ENCODE results near the gene GNAT2.
"Not testable (repeated sequence)": the region's sequence is repeated elsewhere in the genome, so short reads cannot be mapped to it uniquely, and the experiment has no call there.

Gene GNAT2
- total RNA-seq: 0.06 to 0.26 reads per million in 2 experiments

DNA sequence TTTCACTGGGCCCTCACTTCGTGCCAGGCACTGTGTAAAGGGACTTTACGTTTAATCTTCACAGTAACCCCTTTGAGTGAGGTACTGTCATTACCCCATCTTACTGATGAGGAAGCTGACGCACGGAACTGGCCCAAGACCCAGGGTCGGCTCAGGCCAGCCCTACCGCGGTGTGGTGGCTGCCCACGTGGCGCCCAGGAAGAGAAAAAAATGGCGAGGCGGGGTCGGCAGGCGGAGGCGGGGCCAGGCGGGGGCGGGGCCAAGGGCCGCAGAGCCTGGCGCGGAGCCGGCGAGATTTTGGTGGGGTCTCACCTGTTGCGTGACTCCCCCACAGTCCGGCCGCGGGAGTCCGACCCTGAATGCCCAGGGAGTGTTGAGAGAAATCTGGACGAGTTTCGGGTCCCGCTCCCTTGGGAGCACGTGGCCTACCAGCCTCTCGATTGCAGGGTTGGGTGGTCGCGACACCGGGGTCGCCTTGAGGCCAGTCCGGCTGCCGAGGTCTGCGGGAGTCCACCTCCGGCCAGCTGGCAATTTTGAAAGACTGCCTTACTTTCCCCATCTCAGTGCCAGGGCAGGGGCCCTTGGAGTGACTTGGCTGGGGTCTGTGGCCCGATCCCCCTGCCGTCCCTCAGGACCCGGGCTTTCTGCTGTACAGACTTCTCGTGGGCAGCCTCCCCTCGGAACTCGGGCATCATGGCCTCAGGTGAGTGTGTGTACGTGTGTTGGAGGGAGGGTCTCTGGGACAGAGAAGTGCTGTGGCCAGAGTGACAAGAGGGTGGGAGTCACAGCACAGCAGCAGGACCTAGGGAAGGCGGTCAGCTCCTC is at the start of gene GNAT2, which contains the start of gene AMPD2:
Gene GNAT2 (minus strand): TSS at position 41 of the 825 bp plus-strand sequence. CDS start 6,746 bp downstream, outside the sequence.
Gene AMPD2 (plus strand): TSS at position 262 of the 825 bp plus-strand sequence. CDS start 1,339 bp downstream, outside the sequence.
- peak; percentile 48 for DNase-seq (ENCODE audit: low read depth)

DNA sequence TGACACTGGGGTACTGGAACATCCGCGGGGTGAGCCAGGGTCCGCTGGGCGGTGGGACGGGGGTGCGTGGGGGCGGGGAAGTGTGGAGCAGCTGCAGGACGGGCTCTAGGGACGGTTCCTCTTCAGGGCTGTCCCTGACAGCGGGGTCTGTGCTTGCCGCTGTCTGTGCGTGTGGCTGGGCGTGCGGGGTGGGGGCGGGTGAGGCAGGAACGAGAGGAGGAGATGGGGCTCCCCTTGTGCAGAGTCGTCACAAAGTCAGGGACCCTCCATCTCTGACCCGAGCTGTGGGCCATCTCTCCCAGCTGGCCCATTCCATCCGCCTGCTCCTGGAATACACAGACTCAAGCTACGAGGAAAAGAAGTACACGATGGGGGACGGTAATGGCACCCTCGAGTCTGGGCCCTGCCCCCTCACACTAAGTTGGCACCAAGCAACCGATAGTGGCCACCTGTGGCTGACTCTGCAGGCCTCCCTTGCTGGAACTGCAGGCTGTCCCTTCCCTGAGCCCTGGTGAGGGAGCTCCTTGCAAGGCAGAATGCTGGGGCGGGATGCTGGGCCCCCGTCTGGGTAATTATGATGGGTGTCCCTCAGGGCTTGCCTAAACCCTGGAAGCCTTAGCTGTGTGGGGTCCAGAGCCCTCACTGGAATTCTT is 48.8 kb upstream of the GNAT2 start:
- DNase-seq (ENCODE audit: low read depth): no peak

DNA sequence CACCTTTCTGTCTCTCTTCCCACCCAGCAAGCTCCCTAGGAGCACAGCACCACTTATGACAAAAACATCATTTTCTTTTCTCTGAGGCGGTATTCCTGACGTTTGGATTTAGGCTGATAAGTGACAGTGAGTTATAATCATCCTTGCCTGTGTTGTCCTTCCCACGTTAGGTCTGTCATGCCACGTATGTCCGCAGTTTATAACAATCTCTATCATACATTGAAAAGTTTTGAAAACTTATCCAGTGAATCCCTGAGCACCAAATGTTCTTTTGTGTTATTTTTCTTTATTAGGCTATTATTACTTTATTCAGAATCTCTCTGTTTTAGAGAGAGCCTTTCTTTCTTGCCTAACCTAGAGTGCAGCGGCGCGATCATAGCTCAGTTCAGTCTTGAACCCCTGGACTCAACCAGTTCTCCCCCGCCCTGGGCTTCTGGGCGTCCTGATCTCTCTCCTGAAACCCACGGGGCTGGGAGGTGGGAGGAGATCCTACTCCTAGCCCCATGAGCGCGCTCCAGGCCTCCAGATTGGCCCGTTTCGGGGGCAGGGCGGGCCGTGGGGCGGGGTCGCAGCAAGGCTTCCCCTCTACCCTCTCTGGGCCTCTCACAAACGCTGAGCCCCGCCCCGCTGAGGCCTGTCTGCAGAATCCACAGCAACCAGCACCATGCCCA is 48.2 kb upstream of the GNAT2 start, which contains the start of gene GSTM2:
Gene GSTM2 (plus strand): TSS at position 606 of the 671 bp plus-strand sequence. CDS start 59 bp downstream, at position 665.
- peak; percentile 71 for DNase-seq (ENCODE audit: low read depth)

DNA sequence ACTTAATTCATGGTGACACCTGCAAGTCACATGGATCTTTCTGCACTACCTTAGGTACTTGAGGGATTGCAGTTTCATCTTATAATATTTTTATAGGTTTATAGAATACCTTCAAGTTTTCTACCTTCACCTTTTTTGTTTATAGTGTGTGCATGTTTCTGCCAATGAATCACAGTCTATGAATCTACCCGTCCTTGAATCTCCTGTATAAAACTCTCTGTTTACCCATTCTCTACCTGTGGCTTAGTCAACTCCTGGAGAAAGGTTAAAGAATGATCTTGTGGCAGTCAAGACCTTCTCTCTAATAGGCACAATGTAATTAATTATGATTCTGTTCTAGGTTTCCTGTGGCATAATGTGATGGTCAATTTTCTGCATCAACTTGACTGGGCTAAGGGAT is 45.3 kb upstream of the GNAT2 start:
- DNase-seq (ENCODE audit: low read depth): no peak

DNA sequence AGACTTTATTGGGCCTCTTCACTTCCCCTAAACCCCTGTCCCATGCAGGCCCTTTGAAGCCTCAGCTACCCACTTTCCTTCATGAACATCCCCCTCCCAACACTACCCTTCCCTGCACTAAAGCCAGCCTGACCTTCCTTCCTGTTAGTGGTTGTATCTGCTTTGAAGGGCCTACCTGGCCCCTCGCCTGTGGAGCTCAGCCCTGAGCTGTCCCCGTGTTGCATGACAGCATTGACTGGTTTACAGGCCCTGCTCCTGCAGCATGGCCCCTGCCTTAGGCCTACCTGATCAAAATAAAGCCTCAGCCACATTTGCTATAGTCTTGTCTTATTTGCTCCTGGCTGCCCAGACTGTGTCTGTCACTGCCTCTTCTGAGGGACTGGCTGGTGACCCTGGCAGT is 42.0 kb upstream of the GNAT2 start:
- no peak for DNase-seq (ENCODE audit: low read depth)

DNA sequence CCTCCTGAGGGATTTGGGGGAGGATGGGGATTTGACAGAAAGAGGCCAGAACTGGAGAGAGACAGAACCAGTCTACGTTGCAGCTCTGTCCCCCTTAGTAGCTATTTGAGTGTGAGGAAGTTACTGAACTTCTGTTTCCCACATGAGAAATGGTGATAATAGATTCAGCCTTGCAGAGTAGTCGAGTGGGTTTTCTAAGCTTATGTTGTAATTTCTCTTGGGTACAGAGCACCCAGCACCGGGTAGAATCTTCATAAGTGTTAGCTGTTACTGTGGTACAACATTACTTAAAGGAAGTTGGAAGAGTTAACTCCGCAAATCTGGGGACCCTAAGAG is 41.2 kb upstream of the GNAT2 start:
- DNase-seq (ENCODE audit: low read depth): not testable (repeated sequence)

DNA sequence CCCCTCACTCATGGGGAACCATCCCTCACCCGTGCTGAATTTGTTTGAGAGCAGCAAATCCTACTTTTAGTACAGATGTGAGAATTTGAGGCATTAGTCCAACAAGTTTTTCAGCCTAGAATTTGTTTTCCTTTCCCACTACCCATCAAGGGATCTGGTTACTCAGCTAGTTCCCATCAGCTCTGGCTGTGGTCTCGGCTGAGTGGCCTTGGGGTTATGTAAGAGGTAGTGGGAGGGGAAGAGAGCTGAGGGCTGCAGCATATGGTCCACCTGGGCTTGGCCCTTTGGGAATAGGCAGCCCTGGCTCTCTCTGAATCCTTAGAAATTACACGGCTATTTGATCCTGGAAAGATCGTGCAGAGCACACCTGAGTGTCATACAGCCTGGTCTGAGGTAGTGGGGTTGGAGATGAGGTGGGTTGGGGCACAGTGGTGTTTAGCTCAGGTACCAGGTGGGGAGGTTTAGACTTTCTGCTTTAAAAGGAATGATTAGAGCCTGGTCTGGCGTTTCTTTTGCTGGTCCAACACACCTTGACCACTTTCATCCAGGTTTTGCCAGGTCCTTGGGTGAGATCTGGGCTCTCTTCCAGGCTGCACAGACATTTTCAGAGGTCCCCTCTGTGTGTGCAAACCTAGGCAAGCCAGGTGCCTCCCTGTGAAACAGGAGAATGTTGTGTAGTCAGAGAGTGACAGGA is 40.7 kb upstream of the GNAT2 start:
- DNase-seq (ENCODE audit: low read depth): no peak

DNA sequence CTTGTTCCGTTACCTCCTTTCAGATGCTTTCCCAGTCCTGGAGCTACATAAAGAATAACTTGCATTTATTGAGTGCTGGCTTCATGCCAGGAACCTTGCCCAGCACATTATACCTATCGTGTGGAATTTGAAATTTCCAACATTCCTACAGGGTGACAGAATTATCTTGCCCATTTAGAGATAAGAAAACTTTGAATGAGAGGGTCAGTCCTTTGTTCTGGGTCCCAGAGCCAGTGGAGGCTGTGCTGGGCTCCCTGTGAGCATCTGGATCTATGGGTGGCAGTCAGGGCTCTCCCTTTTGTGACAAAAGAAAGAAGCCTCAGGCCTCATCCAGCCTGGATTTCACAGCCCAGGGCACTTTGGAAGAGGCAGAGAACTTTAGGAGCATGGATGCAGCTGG is 39.7 kb upstream of the GNAT2 start:
- no peak for DNase-seq (ENCODE audit: low read depth)

DNA sequence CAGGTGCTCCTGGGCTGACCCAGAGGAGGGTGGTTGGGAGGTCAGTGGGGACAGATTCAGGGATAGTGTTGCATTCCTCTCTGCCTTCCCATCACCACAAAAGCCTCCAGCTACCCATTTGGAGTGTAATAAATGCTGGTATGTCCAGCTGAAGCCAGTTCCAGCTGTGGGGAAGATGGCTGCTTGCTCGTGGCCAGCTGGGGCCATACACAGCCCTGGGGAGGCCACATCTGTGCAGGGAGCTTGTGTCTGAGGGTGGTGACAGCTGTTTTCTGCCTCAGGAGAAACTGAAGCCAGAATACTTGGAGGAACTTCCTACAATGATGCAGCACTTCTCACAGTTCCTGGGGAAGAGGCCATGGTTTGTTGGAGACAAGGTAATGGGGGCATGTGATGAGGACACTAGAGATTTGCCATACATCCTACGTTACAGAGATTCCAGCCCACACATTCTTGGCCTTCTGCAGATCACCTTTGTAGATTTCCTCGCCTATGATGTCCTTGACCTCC is 39.2 kb upstream of the GNAT2 start:
- DNase-seq (ENCODE audit: low read depth): no peak

DNA sequence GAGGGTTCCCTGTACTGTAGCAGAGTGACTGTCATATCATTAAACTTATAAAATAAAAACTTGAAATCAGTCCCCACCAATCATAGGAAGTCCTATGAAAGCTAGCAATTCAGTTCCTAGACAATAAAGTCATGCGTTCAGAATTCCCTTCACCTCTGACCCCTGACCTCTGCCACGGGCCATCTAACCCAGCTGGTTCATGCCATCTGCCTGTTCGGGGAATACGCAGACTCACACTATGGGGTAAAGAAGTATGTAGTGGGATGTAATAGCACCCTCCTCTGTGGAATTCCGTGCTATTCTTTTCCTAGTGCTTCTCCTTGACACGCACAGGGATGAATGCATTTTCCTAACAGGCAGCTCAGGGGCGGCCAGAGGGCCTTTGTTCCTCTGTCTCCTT is 38.6 kb upstream of the GNAT2 start:
- DNase-seq (ENCODE audit: low read depth): no peak

DNA sequence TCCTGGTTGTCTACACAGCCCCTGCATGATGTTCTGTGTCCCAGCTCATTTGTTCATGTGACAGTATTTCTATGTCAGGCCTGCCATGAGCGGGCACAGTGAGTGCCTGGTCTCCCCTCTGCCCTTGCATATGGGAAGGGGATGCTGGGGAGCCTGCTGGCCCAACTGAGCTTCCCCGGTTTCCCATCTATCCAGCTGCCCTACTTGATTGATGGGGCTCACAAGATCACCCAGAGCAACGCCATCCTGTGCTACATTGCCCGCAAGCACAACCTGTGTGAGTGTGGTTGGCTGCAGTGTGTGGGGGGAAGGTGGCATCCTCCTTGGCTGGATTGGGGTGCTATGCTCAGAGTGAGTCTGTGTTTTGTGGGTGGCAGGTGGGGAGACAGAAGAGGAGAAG is 38.0 kb upstream of the GNAT2 start:
- DNase-seq (ENCODE audit: low read depth): no peak

DNA sequence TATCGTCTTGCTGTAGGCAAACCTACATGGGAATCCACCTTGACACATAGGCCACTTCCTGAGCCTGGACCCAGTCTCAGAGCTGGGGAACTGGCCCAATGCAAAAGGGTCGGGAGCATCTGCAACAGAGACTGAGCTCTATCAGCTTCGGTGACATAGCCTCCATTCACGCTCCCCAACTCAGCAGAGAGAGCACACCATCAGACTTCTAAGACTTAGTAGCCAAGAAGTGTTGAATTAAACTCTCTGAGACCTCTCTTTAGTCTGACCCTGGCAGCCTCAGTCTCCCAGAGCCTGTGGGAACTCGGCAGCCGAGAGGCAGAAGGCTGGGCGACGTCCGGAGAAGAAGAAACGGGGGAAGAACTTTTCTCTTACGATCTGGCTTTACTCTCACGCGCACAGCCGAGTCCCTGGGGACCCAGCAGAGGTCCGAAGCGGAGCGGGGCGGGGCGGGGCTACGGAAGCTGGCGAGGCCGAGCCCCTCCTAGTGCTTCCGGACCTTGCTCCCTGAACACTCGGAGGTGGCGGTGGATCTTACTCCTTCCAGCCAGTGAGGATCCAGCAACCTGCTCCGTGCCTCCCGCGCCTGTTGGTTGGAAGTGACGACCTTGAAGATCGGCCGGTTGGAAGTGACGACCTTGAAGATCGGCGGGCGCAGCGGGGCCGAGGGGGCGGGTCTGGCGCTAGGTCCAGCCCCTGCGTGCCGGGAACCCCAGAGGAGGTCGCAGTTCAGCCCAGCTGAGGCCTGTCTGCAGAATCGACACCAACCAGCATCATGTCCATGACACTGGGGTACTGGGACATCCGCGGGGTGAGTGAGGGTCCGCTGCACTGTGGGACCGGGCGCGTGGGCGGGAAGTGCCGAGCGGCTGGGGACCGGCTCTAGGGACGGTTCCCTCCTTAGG is 36.5 kb upstream of the GNAT2 start, which contains the start of gene GSTM4:
Gene GSTM4 (plus strand): TSS at position 485 of the 905 bp plus-strand sequence. CDS start 291 bp downstream, at position 776.
- peak; percentile 31 for DNase-seq (ENCODE audit: low read depth)

DNA sequence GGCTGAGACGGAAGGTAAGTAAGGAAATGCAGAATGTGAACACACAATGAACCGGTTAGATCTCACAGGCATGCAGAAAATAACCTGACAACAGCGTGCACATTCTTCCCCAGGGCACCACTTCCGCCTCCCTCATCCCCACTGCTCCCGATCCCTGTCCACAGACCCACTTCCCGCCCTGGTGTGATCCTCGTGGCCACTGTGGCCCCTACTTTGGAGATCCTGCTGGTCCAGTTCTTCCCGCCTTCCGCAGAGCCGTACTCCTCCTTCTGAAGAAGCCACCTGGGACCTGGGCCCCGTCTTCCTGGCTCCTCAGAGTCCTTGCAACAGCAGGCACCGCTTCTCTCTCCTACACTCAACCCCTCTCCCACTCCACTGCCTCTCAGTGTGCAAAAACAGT is 35.1 kb upstream of the GNAT2 start:
- DNase-seq (ENCODE audit: low read depth): no peak

DNA sequence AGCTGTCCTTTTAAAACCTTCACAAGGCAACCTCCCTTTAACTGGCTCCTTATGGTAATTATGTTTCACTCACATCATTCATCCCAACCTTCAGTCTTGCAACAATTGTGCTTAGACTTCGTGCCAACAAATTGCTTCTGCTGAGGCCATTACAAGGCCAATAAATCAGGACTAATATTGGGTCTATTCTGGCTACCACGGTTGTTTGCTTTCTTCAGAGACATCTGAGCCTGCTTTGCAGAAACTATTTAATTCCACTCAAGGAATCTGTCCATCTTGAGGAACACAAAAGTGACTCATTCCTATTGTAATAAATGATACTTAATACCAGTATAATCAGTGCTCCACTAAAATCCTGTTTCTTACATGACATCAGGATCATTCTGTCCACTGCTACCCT is 33.9 kb upstream of the GNAT2 start:
- DNase-seq (ENCODE audit: low read depth): no peak

DNA sequence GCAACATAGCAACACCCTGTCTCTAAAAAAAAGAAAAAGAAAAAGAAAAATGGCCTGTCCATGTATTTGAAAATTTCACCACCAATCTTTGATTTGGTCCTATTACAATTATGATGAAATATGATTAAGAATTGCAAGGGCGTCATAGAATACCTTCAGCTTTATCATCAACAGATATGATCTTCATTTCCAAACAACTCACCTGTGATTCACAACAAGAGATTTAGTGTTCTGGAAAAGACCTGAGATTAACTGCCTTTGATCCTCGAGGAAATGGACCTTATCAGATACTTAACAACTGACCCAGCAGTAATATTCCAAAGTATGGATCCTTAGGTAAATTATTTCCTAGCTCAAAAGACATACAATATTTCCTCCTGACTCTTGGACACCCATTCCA is 33.0 kb upstream of the GNAT2 start:
- DNase-seq (ENCODE audit: low read depth): no peak

DNA sequence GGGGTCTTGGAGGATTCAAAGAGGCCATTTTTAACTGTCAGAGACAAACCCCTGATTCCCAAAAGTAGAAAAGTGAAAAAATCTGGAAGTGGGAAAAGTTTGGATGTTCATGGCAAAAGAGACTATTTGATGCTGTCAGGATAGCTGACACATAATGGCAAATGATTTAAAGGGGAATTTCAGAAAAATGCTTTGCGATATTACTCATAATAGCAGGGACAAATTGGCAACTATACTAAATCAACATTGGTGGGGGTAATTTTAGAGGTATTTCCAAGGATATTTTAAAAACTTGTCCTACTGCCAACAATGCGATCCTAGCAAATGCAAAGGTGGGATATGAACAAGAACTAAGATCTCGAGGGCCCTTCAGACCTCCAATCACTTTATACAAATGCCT is 31.2 kb upstream of the GNAT2 start:
- no peak for DNase-seq (ENCODE audit: low read depth)

DNA sequence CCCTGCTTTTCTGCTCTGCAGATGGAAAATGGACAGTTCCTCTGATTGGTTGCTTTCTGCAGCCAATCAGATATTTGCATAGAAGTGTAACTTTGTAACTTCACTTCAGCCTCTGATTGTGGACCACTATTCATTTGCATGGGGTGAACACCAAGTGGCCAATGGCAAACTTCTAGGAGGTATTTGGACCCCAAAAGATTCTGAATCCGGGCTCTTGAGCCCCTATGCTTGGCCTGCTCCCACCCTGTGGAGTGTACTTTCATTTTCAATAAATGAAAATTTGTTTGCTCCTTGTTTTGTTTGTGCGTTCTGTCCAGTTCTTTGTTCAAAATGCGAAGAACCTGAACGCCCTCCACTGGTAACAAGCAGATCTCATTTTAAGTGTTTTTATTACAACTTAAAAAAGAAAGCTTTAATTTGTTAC is 30.1 kb upstream of the GNAT2 start:
- no peak for DNase-seq (ENCODE audit: low read depth)

DNA sequence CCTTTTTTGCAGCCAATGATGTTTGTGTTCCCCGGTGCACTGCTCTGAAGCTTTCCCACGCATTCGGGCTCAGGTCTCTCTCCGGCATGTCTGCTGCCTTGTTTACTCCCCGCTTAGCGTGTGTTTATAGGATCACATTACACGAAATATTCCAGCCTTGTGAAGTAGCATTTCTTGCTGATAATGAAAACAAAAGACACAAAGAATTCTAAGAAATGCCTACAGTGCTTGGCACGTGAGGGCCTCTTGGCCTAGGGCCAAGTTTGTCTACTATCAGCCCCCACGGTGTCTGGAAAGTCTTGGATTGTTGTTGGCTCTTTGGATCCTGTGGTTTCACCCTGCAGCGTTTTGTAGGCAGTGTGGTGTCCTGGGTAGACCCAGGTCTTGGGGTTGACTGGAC is 25.3 kb upstream of the GNAT2 start:
- no peak for DNase-seq (ENCODE audit: low read depth)

DNA sequence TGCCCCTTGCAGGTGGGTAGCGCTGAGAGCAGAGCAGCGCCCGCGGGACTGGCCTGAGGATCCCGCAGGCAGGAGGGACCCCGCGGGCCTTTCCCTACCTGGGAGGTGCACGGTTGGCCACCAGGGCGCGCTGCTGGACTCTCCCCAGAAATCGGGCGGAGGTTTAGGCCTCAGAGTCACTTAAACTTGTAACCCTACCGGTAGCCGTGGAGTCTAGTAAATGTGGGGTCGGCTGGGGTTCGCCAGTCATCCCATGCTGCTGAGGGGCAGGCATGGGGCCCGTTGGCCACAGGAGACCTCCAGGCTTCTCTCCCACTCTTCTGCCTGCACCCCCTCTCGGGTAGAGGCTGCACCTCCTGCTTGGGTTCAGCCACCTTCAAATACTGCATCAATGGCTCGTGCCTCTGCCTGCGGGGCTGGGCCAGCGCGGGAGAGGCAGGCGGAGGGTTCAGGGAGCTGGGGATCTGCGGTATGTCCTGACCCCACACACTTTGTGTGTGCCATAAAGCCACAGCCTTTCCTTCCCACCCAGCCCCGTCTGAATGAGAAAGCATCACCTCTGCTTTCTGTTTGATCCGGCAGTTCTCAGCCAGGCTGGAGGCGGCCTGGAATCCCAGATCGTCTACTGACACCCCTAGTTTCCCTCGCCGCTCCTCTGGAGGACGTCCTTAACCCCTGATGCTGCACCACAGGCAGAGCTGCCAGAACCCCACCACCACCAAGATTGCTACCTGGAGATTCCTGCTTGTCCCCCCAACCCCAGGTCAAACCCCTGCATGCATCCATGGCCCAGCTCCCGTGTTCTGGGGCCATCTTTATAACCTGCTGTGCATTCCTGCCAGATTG is 24.2 kb upstream of the GNAT2 start:
- DNase-seq (ENCODE audit: low read depth): peak; percentile 75

DNA sequence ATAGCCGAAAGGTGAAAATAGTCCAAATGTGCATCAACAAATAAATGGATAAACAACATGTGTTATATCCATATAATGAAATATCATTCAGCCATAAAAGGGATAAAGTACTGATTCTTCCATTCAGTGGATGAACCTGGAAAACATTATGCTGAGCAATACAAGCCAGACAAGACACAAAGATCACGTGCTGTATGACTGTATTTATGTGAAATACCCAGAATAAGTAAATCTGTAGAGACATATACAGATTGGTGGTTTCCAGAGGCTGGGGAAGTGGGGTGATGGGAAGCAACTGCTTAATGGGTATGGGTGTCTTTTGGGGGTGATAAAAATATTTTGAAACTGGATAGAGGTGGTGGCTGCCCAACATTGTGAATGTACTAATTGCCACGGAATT is 23.2 kb upstream of the GNAT2 start:
- no peak for DNase-seq (ENCODE audit: low read depth)
